Liver (tissue), 9 donors: ENCODE results near the gene STAT5A. TPM values are rescaled to one million over a fixed set of nuclear protein-coding genes. Genes with fewer than 3 reads are reported as not detected.

Experiments
- DNase-seq: peaks from one replicate; pipeline ENCODE4 v3.0.0-alpha.2; 2017; ENCODE audit warnings: low spot score
- H3K27ac ChIP-seq, 2 donors: one replicate each; pipeline ENCODE4 v1.7.0; 2013; ENCODE audit warnings: inconsistent platforms in 2 of 2, low read length in 2 of 2, control low read depth in 1 of 2, low read depth in 1 of 2, mild to moderate bottlenecking in 1 of 2
- H3K27me3 ChIP-seq, 4 donors: one replicate each; pipeline versions ENCODE4 v1.6.1 to v1.7.0; 2013; ENCODE audit warnings: low read length in 3 of 4, inconsistent platforms in 1 of 4, mild to moderate bottlenecking in 1 of 4, moderate library complexity in 1 of 4; ENCODE audit not compliant: control insufficient read depth in 4 of 4, insufficient read depth in 4 of 4
- H3K36me3 ChIP-seq, 4 donors: one replicate each; pipeline versions ENCODE4 v1.6.1 to v1.7.0; 2013; ENCODE audit warnings: low read length in 3 of 4, mild to moderate bottlenecking in 3 of 4, low read depth in 1 of 4, moderate library complexity in 1 of 4; ENCODE audit not compliant: control insufficient read depth in 4 of 4, insufficient read depth in 3 of 4
- H3K4me1 ChIP-seq, 4 donors: one replicate each; pipeline versions ENCODE4 v1.6.1 to v1.7.0; 2013; ENCODE audit warnings: low read length in 3 of 4, mild to moderate bottlenecking in 3 of 4, moderate library complexity in 1 of 4; ENCODE audit not compliant: control insufficient read depth in 4 of 4, insufficient read depth in 4 of 4
- H3K4me3 ChIP-seq, 3 donors: one replicate each; pipeline versions ENCODE4 v1.6.1 to v1.7.0; 2013; ENCODE audit warnings: low read length in 3 of 3, control low read depth in 1 of 3, low read depth in 1 of 3, mild to moderate bottlenecking in 1 of 3
- H3K9ac ChIP-seq, 2 donors: one replicate each; pipeline ENCODE4 v1.7.0; 2013; ENCODE audit warnings: low read length in 2 of 2, mild to moderate bottlenecking in 2 of 2, moderate library complexity in 2 of 2, control low read depth in 1 of 2, low read depth in 1 of 2
- H3K9me3 ChIP-seq, 4 donors: one replicate each; pipeline versions ENCODE4 v1.6.1 to v1.7.0; 2013; ENCODE audit warnings: low read length in 3 of 4; ENCODE audit not compliant: control insufficient read depth in 4 of 4
- FOXA1 ChIP-seq: IDR thresholded peaks from 2 replicates; pipeline ENCODE4 v1.6.1; 2016; ENCODE audit warnings: antibody characterized with exemption
- FOXA2 ChIP-seq: IDR thresholded peaks from 2 replicates; pipeline ENCODE4 v1.6.1; 2016; ENCODE audit warnings: antibody characterized with exemption
- GABPA ChIP-seq, 2 donors: IDR thresholded peaks in 1 of 2; conservative IDR thresholded peaks in 1 of 2; 2 replicates each; pipeline ENCODE4 v1.6.1; 2016; ENCODE audit warnings: antibody characterized with exemption in 2 of 2, mild to moderate bottlenecking in 1 of 2, moderate library complexity in 1 of 2
- HNF4A ChIP-seq, 2 donors: conservative IDR thresholded peaks; 2 replicates each; pipeline ENCODE4 v1.6.1; 2016; ENCODE audit warnings: antibody characterized with exemption in 2 of 2, mild to moderate bottlenecking in 2 of 2
- HNF4G ChIP-seq: IDR thresholded peaks from 2 replicates; pipeline ENCODE4 v1.6.1; 2016; ENCODE audit warnings: antibody characterized with exemption
- JUND ChIP-seq, 2 donors: IDR thresholded peaks; 2 replicates each; pipeline ENCODE4 v1.6.1; 2016; ENCODE audit warnings: antibody characterized with exemption in 2 of 2
- NR2F2 ChIP-seq: IDR thresholded peaks from 2 replicates; pipeline ENCODE4 v1.6.1; 2016; ENCODE audit warnings: antibody characterized with exemption
- RAD21 ChIP-seq, 2 donors: IDR thresholded peaks; 2 replicates each; pipeline ENCODE4 v1.6.1; 2016; ENCODE audit warnings: antibody characterized with exemption in 2 of 2, mild to moderate bottlenecking in 2 of 2
- RXRA ChIP-seq, 2 donors: IDR thresholded peaks; 2 replicates each; pipeline ENCODE4 v1.6.1; 2017 to 2018; ENCODE audit warnings: antibody characterized with exemption in 2 of 2, mild to moderate bottlenecking in 1 of 2
- SP1 ChIP-seq: IDR thresholded peaks from 2 replicates; pipeline ENCODE4 v1.6.1; 2018; ENCODE audit warnings: antibody characterized with exemption, mild to moderate bottlenecking
- TAF1 ChIP-seq: conservative IDR thresholded peaks from 2 replicates; pipeline ENCODE4 v1.6.1; 2016; ENCODE audit warnings: antibody characterized with exemption, mild to moderate bottlenecking
- YY1 ChIP-seq: IDR thresholded peaks from 2 replicates; pipeline ENCODE4 v1.6.1; 2016; ENCODE audit warnings: antibody characterized with exemption, mild to moderate bottlenecking
- WGBS: extraction: QIAGEN DNeasy Blood & Tissue Kit; methylation state at CpG from one replicate; pipeline ENCODE4 v1.1.7; 2013; 5-methylcytosine and 5-hydroxymethylcytosine counted together
- polyA plus RNA-seq, 2 donors: library from polyadenylated mRNA; stranded (reverse) in 1 of 2; unstranded in 1 of 2; fragments of 200-250 nt in 1 of 2; fragments of >200 nt in 1 of 2; fragmentation: Nextera tagmentation in 1 of 2; extraction: Ambion mirVana in 1 of 2; gene quantifications; one replicate each; pipeline versions ENCODE4 v1.2.1 to v1.2.3, GENCODE V29; 2013 to 2015
- total RNA-seq, 2 donors: library from RNA; depleted of rRNA; stranded (reverse); fragments of >200 nt; gene quantifications; one replicate each; pipeline ENCODE4 v1.2.3, GENCODE V29; 2014
- TF ChIP-seq, protein P1 (sequence below): IDR thresholded peaks from 2 replicates; pipeline ENCODE4 v1.6.1; 2016; ENCODE audit warnings: antibody characterized with exemption, mild to moderate bottlenecking
- TF ChIP-seq, protein P2 (sequence below): IDR thresholded peaks from 2 replicates; pipeline ENCODE4 v1.6.1; 2016; ENCODE audit warnings: antibody characterized with exemption
- TF ChIP-seq, protein P3 (sequence below): IDR thresholded peaks from 2 replicates; pipeline ENCODE4 v1.6.1; 2016; ENCODE audit warnings: antibody characterized with exemption
- TF ChIP-seq, protein P4 (sequence below): IDR thresholded peaks from 2 replicates; pipeline ENCODE4 v1.6.1; 2016; ENCODE audit warnings: antibody characterized with exemption
- donor health status: healthy.
- donor health status: healthy.
- donor health status: healthy.
- donor health status: healthy.
- donor health status: healthy.

STAT5A gene
- total and polyA plus RNA-seq, 4 donors: 1.7 to 37.7 (median 8.9) TPM

DNA sequence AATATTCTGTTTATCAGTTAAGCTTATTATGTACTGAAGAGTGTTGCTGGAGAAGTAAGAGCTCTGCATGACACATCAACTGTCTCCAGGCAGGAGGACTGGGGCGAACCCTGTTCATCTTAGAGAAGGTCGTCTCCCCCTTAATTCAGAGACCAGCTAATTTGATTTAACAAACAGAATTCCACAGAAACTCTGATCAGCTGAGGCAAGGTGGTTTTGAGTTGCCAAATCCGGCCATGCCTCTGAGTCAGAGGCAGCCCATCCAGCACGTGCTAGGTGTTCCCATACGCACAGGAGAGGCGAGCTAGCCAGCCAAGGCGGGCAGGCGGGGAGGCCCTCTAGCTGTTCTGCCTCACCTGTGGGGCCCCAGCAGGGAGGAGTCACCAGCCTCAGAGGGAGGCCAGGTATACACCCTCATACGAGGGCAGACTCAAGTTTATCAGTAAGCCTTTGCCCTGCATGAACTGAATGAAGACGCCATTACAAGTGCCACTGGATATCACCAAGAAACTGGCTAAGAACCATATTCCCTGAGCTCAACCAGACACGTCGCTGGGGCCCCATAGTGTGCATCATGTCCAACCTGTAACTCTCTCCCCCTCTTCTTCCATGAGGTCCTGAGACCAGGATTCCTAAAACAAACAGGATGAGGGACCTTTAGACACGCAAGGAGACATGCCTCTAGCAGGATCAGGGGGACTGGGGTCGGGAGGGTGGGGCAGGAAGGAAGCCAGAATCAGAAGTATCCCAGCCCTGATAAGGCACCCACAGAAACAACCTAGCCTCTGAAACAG, 25.7 kb downstream of the STAT5A start:
- no peak overlapping the region for H3K9ac ChIP-seq

DNA sequence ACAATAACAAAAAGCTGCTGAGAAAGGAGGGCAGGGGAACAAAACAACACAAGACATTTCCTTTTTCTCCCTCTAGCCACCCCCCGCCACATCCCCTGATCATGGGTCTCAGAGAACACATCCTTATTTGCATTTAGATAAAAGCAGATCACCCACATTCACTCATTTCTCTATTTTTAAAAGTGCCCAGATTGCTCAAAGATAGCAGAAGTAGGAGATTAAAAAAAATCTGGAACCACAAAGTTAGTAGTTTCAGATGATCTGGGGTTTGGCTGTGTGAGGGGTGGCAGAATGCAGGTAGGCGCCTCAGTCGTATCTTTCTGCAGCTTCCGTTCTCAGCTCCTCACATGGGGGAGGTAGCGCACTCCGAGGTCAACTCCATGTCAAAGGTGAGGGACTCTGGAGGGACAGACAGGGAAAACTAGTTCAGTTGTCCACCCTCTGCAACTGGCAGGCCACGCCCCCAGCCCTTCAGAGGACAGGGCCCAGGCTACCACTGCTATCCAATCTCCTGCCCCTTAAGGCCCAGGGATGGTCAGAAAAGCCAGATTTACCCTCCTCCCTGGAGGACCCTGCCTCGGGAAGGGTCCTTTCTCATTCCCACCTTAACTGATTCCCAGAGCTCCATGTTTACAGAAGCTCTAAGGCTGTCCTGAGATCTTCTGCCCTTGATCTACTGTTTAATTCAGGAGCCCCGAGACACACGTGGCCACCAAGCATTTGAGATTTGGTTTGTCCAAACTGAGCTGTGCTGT, 27.3 kb downstream of the STAT5A start:
- peaks cover 3 to 37% (median 29%) of the 10 kb centered on the region in 4 donors for H3K4me1 ChIP-seq
- peaks cover 9 to 61% (median 51%) of the 10 kb centered on the region in 4 donors for H3K36me3 ChIP-seq
- no peak for TF ChIP-seq RXRA (IDR thresholded peaks at IDR 0.05)
- no peak for TF ChIP-seq JUND (IDR thresholded peaks at IDR 0.05)
- TF ChIP-seq NR2F2: peak; percentile 12
- no peak for TF ChIP-seq YY1
- TF ChIP-seq, protein P1, sequence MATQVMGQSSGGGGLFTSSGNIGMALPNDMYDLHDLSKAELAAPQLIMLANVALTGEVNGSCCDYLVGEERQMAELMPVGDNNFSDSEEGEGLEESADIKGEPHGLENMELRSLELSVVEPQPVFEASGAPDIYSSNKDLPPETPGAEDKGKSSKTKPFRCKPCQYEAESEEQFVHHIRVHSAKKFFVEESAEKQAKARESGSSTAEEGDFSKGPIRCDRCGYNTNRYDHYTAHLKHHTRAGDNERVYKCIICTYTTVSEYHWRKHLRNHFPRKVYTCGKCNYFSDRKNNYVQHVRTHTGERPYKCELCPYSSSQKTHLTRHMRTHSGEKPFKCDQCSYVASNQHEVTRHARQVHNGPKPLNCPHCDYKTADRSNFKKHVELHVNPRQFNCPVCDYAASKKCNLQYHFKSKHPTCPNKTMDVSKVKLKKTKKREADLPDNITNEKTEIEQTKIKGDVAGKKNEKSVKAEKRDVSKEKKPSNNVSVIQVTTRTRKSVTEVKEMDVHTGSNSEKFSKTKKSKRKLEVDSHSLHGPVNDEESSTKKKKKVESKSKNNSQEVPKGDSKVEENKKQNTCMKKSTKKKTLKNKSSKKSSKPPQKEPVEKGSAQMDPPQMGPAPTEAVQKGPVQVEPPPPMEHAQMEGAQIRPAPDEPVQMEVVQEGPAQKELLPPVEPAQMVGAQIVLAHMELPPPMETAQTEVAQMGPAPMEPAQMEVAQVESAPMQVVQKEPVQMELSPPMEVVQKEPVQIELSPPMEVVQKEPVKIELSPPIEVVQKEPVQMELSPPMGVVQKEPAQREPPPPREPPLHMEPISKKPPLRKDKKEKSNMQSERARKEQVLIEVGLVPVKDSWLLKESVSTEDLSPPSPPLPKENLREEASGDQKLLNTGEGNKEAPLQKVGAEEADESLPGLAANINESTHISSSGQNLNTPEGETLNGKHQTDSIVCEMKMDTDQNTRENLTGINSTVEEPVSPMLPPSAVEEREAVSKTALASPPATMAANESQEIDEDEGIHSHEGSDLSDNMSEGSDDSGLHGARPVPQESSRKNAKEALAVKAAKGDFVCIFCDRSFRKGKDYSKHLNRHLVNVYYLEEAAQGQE: no peak
- TF ChIP-seq, protein P2, sequence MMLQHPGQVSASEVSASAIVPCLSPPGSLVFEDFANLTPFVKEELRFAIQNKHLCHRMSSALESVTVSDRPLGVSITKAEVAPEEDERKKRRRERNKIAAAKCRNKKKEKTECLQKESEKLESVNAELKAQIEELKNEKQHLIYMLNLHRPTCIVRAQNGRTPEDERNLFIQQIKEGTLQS: no peak
- TF ChIP-seq GABPA (IDR thresholded peaks at IDR 0.05 in 1 of 2, conservative IDR thresholded peaks at IDR 0.05 in 1 of 2): no peak
- TF ChIP-seq, protein P3, sequence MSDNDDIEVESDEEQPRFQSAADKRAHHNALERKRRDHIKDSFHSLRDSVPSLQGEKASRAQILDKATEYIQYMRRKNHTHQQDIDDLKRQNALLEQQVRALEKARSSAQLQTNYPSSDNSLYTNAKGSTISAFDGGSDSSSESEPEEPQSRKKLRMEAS: no peak
- no peak for TF ChIP-seq RAD21 (IDR thresholded peaks at IDR 0.05)
- peak; percentile 68 for DNase-seq
- no peak overlapping the region for H3K4me3 ChIP-seq
- no peaks in the 10 kb centered on the region for H3K9me3 ChIP-seq
- H3K9ac ChIP-seq: no peak overlapping the region
- no peaks in the 10 kb centered on the region for H3K27me3 ChIP-seq
- H3K27ac ChIP-seq: no peak overlapping the region
- 78% methylated on average over 10 of the region's 10 CpGs for WGBS

More for the DNA sequence above, 25.7 kb downstream of the STAT5A start:
- H3K36me3 ChIP-seq: peaks cover 9 to 56% (median 46%) of the 10 kb centered on the region in 4 donors
- H3K4me3 ChIP-seq: no peak overlapping the region
- DNase-seq: no peak
- H3K27me3 ChIP-seq: no peaks in the 10 kb centered on the region
- peaks cover 3 to 37% (median 29%) of the 10 kb centered on the region in 4 donors for H3K4me1 ChIP-seq
- 85% methylated on average over 14 of the region's 14 CpGs for WGBS
- peak overlapping the region in 1 of 2 donors; percentile 20 for H3K27ac ChIP-seq
- no peaks in the 10 kb centered on the region for H3K9me3 ChIP-seq
- TF ChIP-seq HNF4A (conservative IDR thresholded peaks at IDR 0.05) (no peak), SP1 (no peak), FOXA1 (no peak), FOXA2 (no peak), YY1 (no peak), JUND (IDR thresholded peaks at IDR 0.05) (no peak), TAF1 (no peak), RAD21 (IDR thresholded peaks at IDR 0.05) (no peak), HNF4G (no peak)
- TF ChIP-seq, protein P4, sequence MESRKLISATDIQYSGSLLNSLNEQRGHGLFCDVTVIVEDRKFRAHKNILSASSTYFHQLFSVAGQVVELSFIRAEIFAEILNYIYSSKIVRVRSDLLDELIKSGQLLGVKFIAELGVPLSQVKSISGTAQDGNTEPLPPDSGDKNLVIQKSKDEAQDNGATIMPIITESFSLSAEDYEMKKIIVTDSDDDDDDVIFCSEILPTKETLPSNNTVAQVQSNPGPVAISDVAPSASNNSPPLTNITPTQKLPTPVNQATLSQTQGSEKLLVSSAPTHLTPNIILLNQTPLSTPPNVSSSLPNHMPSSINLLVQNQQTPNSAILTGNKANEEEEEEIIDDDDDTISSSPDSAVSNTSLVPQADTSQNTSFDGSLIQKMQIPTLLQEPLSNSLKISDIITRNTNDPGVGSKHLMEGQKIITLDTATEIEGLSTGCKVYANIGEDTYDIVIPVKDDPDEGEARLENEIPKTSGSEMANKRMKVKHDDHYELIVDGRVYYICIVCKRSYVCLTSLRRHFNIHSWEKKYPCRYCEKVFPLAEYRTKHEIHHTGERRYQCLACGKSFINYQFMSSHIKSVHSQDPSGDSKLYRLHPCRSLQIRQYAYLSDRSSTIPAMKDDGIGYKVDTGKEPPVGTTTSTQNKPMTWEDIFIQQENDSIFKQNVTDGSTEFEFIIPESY: no peak
- TF ChIP-seq, protein P2: no peak
